ENCODE measurements around the gene L3HYPDH.

Gene L3HYPDH

GRCh38 chr14:59475709-59476108, 8.5 kb downstream of the L3HYPDH start:
- Histone ChIP-seq H3K9me3 (ENCODE audit: control insufficient read depth, low read depth, low read length) (no peaks in the 10 kb centered on the region), H3K27me3 (ENCODE audit: control insufficient read depth, insufficient read depth, low read length) (no peaks in the 10 kb centered on the region), H3K27ac (ENCODE audit: low read length) (no peak overlapping the region), H3K4me3 (ENCODE audit: low read length) (no peak overlapping the region), H3K4me1 (ENCODE audit: control insufficient read depth, low read depth, low read length) (no peaks in the 10 kb centered on the region), H3K9ac (ENCODE audit: low read length) (no peak overlapping the region), H3K36me3 (ENCODE audit: control insufficient read depth, low read depth, low read length) (peaks cover 54% of the 10 kb centered on the region)

GRCh38 chr14:59474172-59474571, 10.0 kb downstream of the L3HYPDH start:
- Histone ChIP-seq H3K9me3 (ENCODE audit: control insufficient read depth, low read depth, low read length) (no peaks in the 10 kb centered on the region), H3K4me3 (ENCODE audit: low read length) (no peak overlapping the region), H3K27ac (ENCODE audit: low read length) (no peak overlapping the region), H3K36me3 (ENCODE audit: control insufficient read depth, low read depth, low read length) (peaks cover 54% of the 10 kb centered on the region), H3K9ac (ENCODE audit: low read length) (no peak overlapping the region), H3K27me3 (ENCODE audit: control insufficient read depth, insufficient read depth, low read length) (no peaks in the 10 kb centered on the region), H3K4me1 (ENCODE audit: control insufficient read depth, low read depth, low read length) (no peaks in the 10 kb centered on the region)

GRCh38 chr14:59465316-59466135, 18.7 kb downstream of the L3HYPDH start, which contains the start of gene GPR135:
Gene GPR135 (minus strand): TSS chr14:59465380. CDS start chr14:59465226, 154 bp downstream.
- H3K27ac ChIP-seq (ENCODE audit: low read length), result no peak within 1 kb of the TSS
- no peaks in the 10 kb centered on the region for H3K9me3 ChIP-seq (ENCODE audit: control insufficient read depth, low read depth, low read length)
- H3K9ac ChIP-seq (ENCODE audit: low read length), result peak within 1 kb of the TSS; percentile 22
- no peaks in the 10 kb centered on the region for H3K36me3 ChIP-seq (ENCODE audit: control insufficient read depth, low read depth, low read length)
- H3K4me1 ChIP-seq (ENCODE audit: control insufficient read depth, low read depth, low read length), result peaks cover 3% of the 10 kb centered on the region
- H3K27me3 ChIP-seq (ENCODE audit: control insufficient read depth, insufficient read depth, low read length), result peaks cover 26% of the 10 kb centered on the region
- H3K4me3 ChIP-seq (ENCODE audit: low read length), result peak within 1 kb of the TSS; percentile 61

- peak overlapping the region; percentile 61 for H3K4me3 ChIP-seq (ENCODE audit: low read length)
Measured at GRCh38 chr14:59464486-59465315, 19.5 kb downstream of the L3HYPDH start.

GRCh38 chr14:59463787-59464485, 20.3 kb downstream of the L3HYPDH start:
- H3K36me3 ChIP-seq (ENCODE audit: control insufficient read depth, low read depth, low read length), result no peaks in the 10 kb centered on the region
- no peaks in the 10 kb centered on the region for H3K9me3 ChIP-seq (ENCODE audit: control insufficient read depth, low read depth, low read length)
- no peak overlapping the region for H3K27ac ChIP-seq (ENCODE audit: low read length)
- H3K9ac ChIP-seq (ENCODE audit: low read length), result peak overlapping the region; percentile 22
- peaks cover 26% of the 10 kb centered on the region for H3K27me3 ChIP-seq (ENCODE audit: control insufficient read depth, insufficient read depth, low read length)
- peak overlapping the region; percentile 61 for H3K4me3 ChIP-seq (ENCODE audit: low read length)
- H3K4me1 ChIP-seq (ENCODE audit: control insufficient read depth, low read depth, low read length), result peaks cover 3% of the 10 kb centered on the region

More at GRCh38 chr14:59464486-59465315, 19.5 kb downstream of the L3HYPDH start:
- no peaks in the 10 kb centered on the region for H3K9me3 ChIP-seq (ENCODE audit: control insufficient read depth, low read depth, low read length)
- H3K27me3 ChIP-seq (ENCODE audit: control insufficient read depth, insufficient read depth, low read length), result peaks cover 26% of the 10 kb centered on the region
- H3K27ac ChIP-seq (ENCODE audit: low read length), result no peak overlapping the region
- no peaks in the 10 kb centered on the region for H3K36me3 ChIP-seq (ENCODE audit: control insufficient read depth, low read depth, low read length)
- H3K4me1 ChIP-seq (ENCODE audit: control insufficient read depth, low read depth, low read length), result peaks cover 3% of the 10 kb centered on the region
- peak overlapping the region; percentile 22 for H3K9ac ChIP-seq (ENCODE audit: low read length)

GRCh38 chr14:59461891-59462290, 22.3 kb downstream of the L3HYPDH start:
- peaks cover 26% of the 10 kb centered on the region for H3K27me3 ChIP-seq (ENCODE audit: control insufficient read depth, insufficient read depth, low read length)
- H3K4me1 ChIP-seq (ENCODE audit: control insufficient read depth, low read depth, low read length), result peaks cover 3% of the 10 kb centered on the region
- no peak overlapping the region for H3K4me3 ChIP-seq (ENCODE audit: low read length)
- H3K9ac ChIP-seq (ENCODE audit: low read length), result no peak overlapping the region
- no peaks in the 10 kb centered on the region for H3K36me3 ChIP-seq (ENCODE audit: control insufficient read depth, low read depth, low read length)
- H3K27ac ChIP-seq (ENCODE audit: low read length), result no peak overlapping the region
- no peaks in the 10 kb centered on the region for H3K9me3 ChIP-seq (ENCODE audit: control insufficient read depth, low read depth, low read length)

- H3K27me3 ChIP-seq (ENCODE audit: control insufficient read depth, insufficient read depth, low read length), result peaks cover 22% of the 10 kb centered on the region
- H3K27ac ChIP-seq (ENCODE audit: low read length), result no peak overlapping the region
- peaks cover 3% of the 10 kb centered on the region for H3K4me1 ChIP-seq (ENCODE audit: control insufficient read depth, low read depth, low read length)
- no peaks in the 10 kb centered on the region for H3K36me3 ChIP-seq (ENCODE audit: control insufficient read depth, low read depth, low read length)
- no peak overlapping the region for H3K9ac ChIP-seq (ENCODE audit: low read length)
- H3K4me3 ChIP-seq (ENCODE audit: low read length), result no peak overlapping the region
- no peaks in the 10 kb centered on the region for H3K9me3 ChIP-seq (ENCODE audit: control insufficient read depth, low read depth, low read length)
Measured at GRCh38 chr14:59460378-59460777, 23.8 kb downstream of the L3HYPDH start.

- Histone ChIP-seq H3K9me3 (ENCODE audit: control insufficient read depth, low read depth, low read length) (no peaks in the 10 kb centered on the region), H3K27ac (ENCODE audit: low read length) (no peak overlapping the region), H3K4me3 (ENCODE audit: low read length) (no peak overlapping the region), H3K4me1 (ENCODE audit: control insufficient read depth, low read depth, low read length) (no peaks in the 10 kb centered on the region), H3K9ac (ENCODE audit: low read length) (no peak overlapping the region), H3K27me3 (ENCODE audit: control insufficient read depth, insufficient read depth, low read length) (peaks cover 8% of the 10 kb centered on the region), H3K36me3 (ENCODE audit: control insufficient read depth, low read depth, low read length) (no peaks in the 10 kb centered on the region)
Measured at GRCh38 chr14:59458486-59458885, 25.7 kb downstream of the L3HYPDH start.

- no peaks in the 10 kb centered on the region for H3K4me1 ChIP-seq (ENCODE audit: control insufficient read depth, low read depth, low read length)
- no peaks in the 10 kb centered on the region for H3K9me3 ChIP-seq (ENCODE audit: control insufficient read depth, low read depth, low read length)
- no peak overlapping the region for H3K27ac ChIP-seq (ENCODE audit: low read length)
- no peak overlapping the region for H3K9ac ChIP-seq (ENCODE audit: low read length)
- no peaks in the 10 kb centered on the region for H3K27me3 ChIP-seq (ENCODE audit: control insufficient read depth, insufficient read depth, low read length)
- H3K36me3 ChIP-seq (ENCODE audit: control insufficient read depth, low read depth, low read length), result no peaks in the 10 kb centered on the region
- no peak overlapping the region for H3K4me3 ChIP-seq (ENCODE audit: low read length)
Measured at GRCh38 chr14:59455411-59455810, 28.8 kb downstream of the L3HYPDH start.

- no peaks in the 10 kb centered on the region for H3K4me1 ChIP-seq (ENCODE audit: control insufficient read depth, low read depth, low read length)
- H3K27ac ChIP-seq (ENCODE audit: low read length), result no peak overlapping the region
- H3K27me3 ChIP-seq (ENCODE audit: control insufficient read depth, insufficient read depth, low read length), result no peaks in the 10 kb centered on the region
- no peak overlapping the region for H3K4me3 ChIP-seq (ENCODE audit: low read length)
- H3K36me3 ChIP-seq (ENCODE audit: control insufficient read depth, low read depth, low read length), result no peaks in the 10 kb centered on the region
- no peak overlapping the region for H3K9ac ChIP-seq (ENCODE audit: low read length)
- no peaks in the 10 kb centered on the region for H3K9me3 ChIP-seq (ENCODE audit: control insufficient read depth, low read depth, low read length)
Measured at GRCh38 chr14:59454139-59454538, 30.1 kb downstream of the L3HYPDH start.

- Histone ChIP-seq H3K4me1 (ENCODE audit: control insufficient read depth, low read depth, low read length) (no peaks in the 10 kb centered on the region), H3K27me3 (ENCODE audit: control insufficient read depth, insufficient read depth, low read length) (no peaks in the 10 kb centered on the region), H3K9me3 (ENCODE audit: control insufficient read depth, low read depth, low read length) (no peaks in the 10 kb centered on the region), H3K27ac (ENCODE audit: low read length) (no peak overlapping the region), H3K4me3 (ENCODE audit: low read length) (no peak overlapping the region), H3K9ac (ENCODE audit: low read length) (no peak overlapping the region), H3K36me3 (ENCODE audit: control insufficient read depth, low read depth, low read length) (no peaks in the 10 kb centered on the region)
Measured at GRCh38 chr14:59451849-59452248, 32.4 kb downstream of the L3HYPDH start.

Measured in iPS-18a (cell line).